SK-N-SH treated with all-trans-retinoic acid at 6 μM for 48 hours (cell line): ENCODE measurements around the gene TMBIM6.

Experiments
- ATAC-seq: fragments of 200-7000 bp; cut with Tn5 transposase; 3 replicates; pipeline ENCODE4 v1.9.1; 2020; ENCODE audit warnings: mild to moderate bottlenecking, moderate library complexity
- ARNTL ChIP-seq: fragments of 450-650 bp; formaldehyde crosslinking; IDR thresholded peaks from 2 replicates; pipeline ENCODE4 v1.5.0; 2020; ENCODE audit warnings: low read depth, mild to moderate bottlenecking, moderate library complexity, borderline replicate concordance
- BACH2 ChIP-seq: fragments of 250-450 bp; sonication (Bioruptor Pico); IDR thresholded peaks from 2 replicates; pipeline ENCODE4 v1.9.0; 2021; ENCODE audit warnings: mild to moderate bottlenecking, borderline replicate concordance
- CREB5 ChIP-seq: fragments of 250-450 bp; sonication (Bioruptor Pico); IDR thresholded peaks from 2 replicates; pipeline ENCODE4 v1.5.1; 2020; ENCODE audit warnings: low read depth, mild to moderate bottlenecking, moderate library complexity
- CSDC2 ChIP-seq: fragments of 250-450 bp; sonication (Bioruptor Pico); IDR thresholded peaks from 2 replicates; pipeline ENCODE4 v1.5.0; 2020; ENCODE audit warnings: mild to moderate bottlenecking, moderate library complexity
- ESRRG ChIP-seq: fragments of 250-450 bp; sonication (Bioruptor Pico); IDR thresholded peaks from 2 replicates; pipeline ENCODE4 v1.6.1; 2021; ENCODE audit warnings: mild to moderate bottlenecking
- GLIS3 ChIP-seq: fragments of 250-450 bp; sonication (Bioruptor Pico); IDR thresholded peaks from 2 replicates; pipeline ENCODE4 v1.5.0; 2020; ENCODE audit warnings: mild to moderate bottlenecking, moderate library complexity
- ISL1 ChIP-seq: fragments of 250-450 bp; sonication (Bioruptor Pico); IDR thresholded peaks from 2 replicates; pipeline ENCODE4 v2.1.2; 2022; ENCODE audit warnings: mild to moderate bottlenecking, moderate library complexity
- OSR1 ChIP-seq: fragments of 250-450 bp; sonication (Bioruptor Pico); IDR thresholded peaks from 2 replicates; pipeline ENCODE4 v1.8.0; 2022; ENCODE audit warnings: moderate library complexity, mild to moderate bottlenecking, inconsistent platforms
- PPARA ChIP-seq: fragments of 250-450 bp; sonication (Bioruptor Pico); IDR thresholded peaks from 2 replicates; pipeline ENCODE4 v1.5.0; 2020; ENCODE audit warnings: mild to moderate bottlenecking, borderline replicate concordance
- RARB ChIP-seq: fragments of 250-450 bp; sonication (Bioruptor Pico); IDR thresholded peaks from 2 replicates; pipeline ENCODE4 v1.8.0; 2021; ENCODE audit warnings: mild to moderate bottlenecking, moderate library complexity
- SNAI2 ChIP-seq: fragments of 250-450 bp; sonication (Bioruptor Pico); IDR thresholded peaks from 2 replicates; pipeline ENCODE4 v1.5.0; 2020; ENCODE audit warnings: mild to moderate bottlenecking, moderate library complexity
- TCF4 ChIP-seq: fragments of 250-450 bp; sonication (Bioruptor Pico); IDR thresholded peaks from 2 replicates; pipeline ENCODE4 v1.8.0; 2021; ENCODE audit warnings: mild to moderate bottlenecking, moderate library complexity, borderline replicate concordance
- TOX ChIP-seq: fragments of 250-450 bp; sonication (Bioruptor Pico); IDR thresholded peaks from 2 replicates; pipeline ENCODE4 v1.8.0; 2021; ENCODE audit warnings: mild to moderate bottlenecking, moderate library complexity, borderline replicate concordance
- TSHZ2 ChIP-seq: fragments of 250-450 bp; sonication (Bioruptor Pico); IDR thresholded peaks from 2 replicates; pipeline ENCODE4 v1.5.0; 2020; ENCODE audit warnings: mild to moderate bottlenecking, moderate library complexity
- ZC3H10 ChIP-seq: fragments of 250-450 bp; sonication (Bioruptor Pico); IDR thresholded peaks from 2 replicates; pipeline ENCODE4 v1.5.1; 2021; ENCODE audit warnings: mild to moderate bottlenecking, moderate library complexity
- ZFP3 ChIP-seq: fragments of 250-450 bp; sonication (Bioruptor Pico); IDR thresholded peaks from 2 replicates; pipeline ENCODE4 v1.5.0; 2020; ENCODE audit warnings: mild to moderate bottlenecking, moderate library complexity
- ZFP30 ChIP-seq: fragments of 450-650 bp; formaldehyde crosslinking; IDR thresholded peaks from 2 replicates; pipeline ENCODE4 v1.5.0; 2022; ENCODE audit warnings: mild to moderate bottlenecking, moderate library complexity
- ZNF565 ChIP-seq: fragments of 450-650 bp; formaldehyde crosslinking; conservative IDR thresholded peaks from 2 replicates; pipeline ENCODE4 v1.5.0; 2020; ENCODE audit warnings: low read depth, mild to moderate bottlenecking, moderate library complexity
- ZNF70 ChIP-seq: fragments of 450-650 bp; formaldehyde crosslinking; IDR thresholded peaks from 2 replicates; pipeline ENCODE4 v1.5.0; 2020; ENCODE audit warnings: mild to moderate bottlenecking, moderate library complexity
- ZNF8 ChIP-seq: fragments of 450-650 bp; formaldehyde crosslinking; IDR thresholded peaks from 2 replicates; pipeline ENCODE4 v1.5.0; 2020; ENCODE audit warnings: mild to moderate bottlenecking, moderate library complexity
- TF ChIP-seq, protein P1 (sequence below): fragments of 250-450 bp; sonication (Bioruptor Pico); IDR thresholded peaks from 2 replicates; pipeline ENCODE4 v1.5.1; 2021; ENCODE audit warnings: mild to moderate bottlenecking, moderate library complexity
- TF ChIP-seq, protein P2 (sequence below): fragments of 250-450 bp; sonication (Bioruptor Pico); IDR thresholded peaks from 2 replicates; pipeline ENCODE4 v1.8.0; 2021; ENCODE audit warnings: low read depth, mild to moderate bottlenecking, moderate library complexity, borderline replicate concordance
- TF ChIP-seq, protein P3 (sequence below): fragments of 250-450 bp; sonication (Bioruptor Pico); IDR thresholded peaks from 2 replicates; pipeline ENCODE4 v1.8.0; 2020; ENCODE audit warnings: mild to moderate bottlenecking, moderate library complexity, borderline replicate concordance

Gene TMBIM6

GRCh38 chr12:49811136-49811535 is 69.8 kb downstream of the TMBIM6 start:
- TF ChIP-seq TCF4 (no peak), ZFP30 (CRISPR knock-in tag) (no peak), CREB5 (CRISPR knock-in tag) (no peak), BACH2 (no peak), ESRRG (CRISPR knock-in tag) (no peak), ZFP3 (CRISPR knock-in tag) (no peak), TOX (CRISPR knock-in tag) (no peak), PPARA (CRISPR knock-in tag) (no peak), OSR1 (CRISPR knock-in tag) (no peak), TSHZ2 (CRISPR knock-in tag) (no peak), CSDC2 (no peak), ISL1 (CRISPR knock-in tag) (no peak), RARB (CRISPR knock-in tag) (no peak), ARNTL (CRISPR knock-in tag) (no peak), ZNF8 (CRISPR knock-in tag) (no peak)
- TF ChIP-seq, protein P1, sequence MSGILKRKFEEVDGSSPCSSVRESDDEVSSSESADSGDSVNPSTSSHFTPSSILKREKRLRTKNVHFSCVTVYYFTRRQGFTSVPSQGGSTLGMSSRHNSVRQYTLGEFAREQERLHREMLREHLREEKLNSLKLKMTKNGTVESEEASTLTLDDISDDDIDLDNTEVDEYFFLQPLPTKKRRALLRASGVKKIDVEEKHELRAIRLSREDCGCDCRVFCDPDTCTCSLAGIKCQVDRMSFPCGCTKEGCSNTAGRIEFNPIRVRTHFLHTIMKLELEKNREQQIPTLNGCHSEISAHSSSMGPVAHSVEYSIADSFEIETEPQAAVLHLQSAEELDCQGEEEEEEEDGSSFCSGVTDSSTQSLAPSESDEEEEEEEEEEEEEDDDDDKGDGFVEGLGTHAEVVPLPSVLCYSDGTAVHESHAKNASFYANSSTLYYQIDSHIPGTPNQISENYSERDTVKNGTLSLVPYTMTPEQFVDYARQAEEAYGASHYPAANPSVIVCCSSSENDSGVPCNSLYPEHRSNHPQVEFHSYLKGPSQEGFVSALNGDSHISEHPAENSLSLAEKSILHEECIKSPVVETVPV (CRISPR knock-in tag), result no peak
- TF ChIP-seq, protein P2, sequence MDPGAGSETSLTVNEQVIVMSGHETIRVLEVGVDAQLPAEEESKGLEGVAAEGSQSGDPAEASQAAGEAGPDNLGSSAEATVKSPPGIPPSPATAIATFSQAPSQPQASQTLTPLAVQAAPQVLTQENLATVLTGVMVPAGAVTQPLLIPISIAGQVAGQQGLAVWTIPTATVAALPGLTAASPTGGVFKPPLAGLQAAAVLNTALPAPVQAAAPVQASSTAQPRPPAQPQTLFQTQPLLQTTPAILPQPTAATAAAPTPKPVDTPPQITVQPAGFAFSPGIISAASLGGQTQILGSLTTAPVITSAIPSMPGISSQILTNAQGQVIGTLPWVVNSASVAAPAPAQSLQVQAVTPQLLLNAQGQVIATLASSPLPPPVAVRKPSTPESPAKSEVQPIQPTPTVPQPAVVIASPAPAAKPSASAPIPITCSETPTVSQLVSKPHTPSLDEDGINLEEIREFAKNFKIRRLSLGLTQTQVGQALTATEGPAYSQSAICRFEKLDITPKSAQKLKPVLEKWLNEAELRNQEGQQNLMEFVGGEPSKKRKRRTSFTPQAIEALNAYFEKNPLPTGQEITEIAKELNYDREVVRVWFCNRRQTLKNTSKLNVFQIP (CRISPR knock-in tag), result no peak
- ATAC-seq, result no peak

GRCh38 chr12:49811961-49812401 is 70.6 kb downstream of the TMBIM6 start:
- TF ChIP-seq PPARA (CRISPR knock-in tag), result no peak
- no peak for TF ChIP-seq TOX (CRISPR knock-in tag)
- no peak for TF ChIP-seq ZNF565
- TF ChIP-seq ZFP30 (CRISPR knock-in tag), result no peak
- TF ChIP-seq BACH2, result no peak
- TF ChIP-seq ZNF70 (CRISPR knock-in tag), result no peak
- TF ChIP-seq ARNTL (CRISPR knock-in tag), result no peak
- ATAC-seq, result no peak

GRCh38 chr12:49813131-49813530 is 71.8 kb downstream of the TMBIM6 start:
- no peak for ATAC-seq
- TF ChIP-seq ZNF70 (CRISPR knock-in tag), result no peak
- no peak for TF ChIP-seq GLIS3 (CRISPR knock-in tag)
- TF ChIP-seq CSDC2, result no peak
- TF ChIP-seq ZNF565, result no peak
- no peak for TF ChIP-seq RARB (CRISPR knock-in tag)
- TF ChIP-seq TOX (CRISPR knock-in tag), result no peak
- no peak for TF ChIP-seq ZC3H10
- no peak for TF ChIP-seq ISL1 (CRISPR knock-in tag)
- TF ChIP-seq, protein P3, sequence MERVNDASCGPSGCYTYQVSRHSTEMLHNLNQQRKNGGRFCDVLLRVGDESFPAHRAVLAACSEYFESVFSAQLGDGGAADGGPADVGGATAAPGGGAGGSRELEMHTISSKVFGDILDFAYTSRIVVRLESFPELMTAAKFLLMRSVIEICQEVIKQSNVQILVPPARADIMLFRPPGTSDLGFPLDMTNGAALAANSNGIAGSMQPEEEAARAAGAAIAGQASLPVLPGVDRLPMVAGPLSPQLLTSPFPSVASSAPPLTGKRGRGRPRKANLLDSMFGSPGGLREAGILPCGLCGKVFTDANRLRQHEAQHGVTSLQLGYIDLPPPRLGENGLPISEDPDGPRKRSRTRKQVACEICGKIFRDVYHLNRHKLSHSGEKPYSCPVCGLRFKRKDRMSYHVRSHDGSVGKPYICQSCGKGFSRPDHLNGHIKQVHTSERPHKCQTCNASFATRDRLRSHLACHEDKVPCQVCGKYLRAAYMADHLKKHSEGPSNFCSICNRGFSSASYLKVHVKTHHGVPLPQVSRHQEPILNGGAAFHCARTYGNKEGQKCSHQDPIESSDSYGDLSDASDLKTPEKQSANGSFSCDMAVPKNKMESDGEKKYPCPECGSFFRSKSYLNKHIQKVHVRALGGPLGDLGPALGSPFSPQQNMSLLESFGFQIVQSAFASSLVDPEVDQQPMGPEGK (CRISPR knock-in tag), result no peak
- TF ChIP-seq OSR1 (CRISPR knock-in tag), result no peak
- TF ChIP-seq PPARA (CRISPR knock-in tag), result no peak
- no peak for TF ChIP-seq ZNF8 (CRISPR knock-in tag)
- no peak for TF ChIP-seq ZFP30 (CRISPR knock-in tag)
- TF ChIP-seq ARNTL (CRISPR knock-in tag), result no peak
- no peak for TF ChIP-seq TSHZ2 (CRISPR knock-in tag)
- no peak for TF ChIP-seq SNAI2
- TF ChIP-seq, protein P1 (CRISPR knock-in tag), result no peak
